Upper lobe of right lung (tissue), 1 donor: ENCODE measurements around the gene WIPF1. TPM values are rescaled to one million over a fixed set of nuclear protein-coding genes. Genes with fewer than 3 reads are reported as not detected.

ENCODE experiments used
- ATAC-seq: fragments of 200-7000 bp; cut with Tn5 transposase; one replicate; pipeline ENCODE4 v1.9.1; 2020; ENCODE audit warnings: mild to moderate bottlenecking, moderate library complexity
- DNase-seq: peaks from one replicate; pipeline ENCODE4 v3.0.0-alpha.2; 2020
- H3K27ac ChIP-seq: fragments of 200-600 bp; one replicate; pipeline ENCODE4 v1.8.0; 2022
- H3K27me3 ChIP-seq: fragments of 200-600 bp; one replicate; pipeline ENCODE4 v1.8.0; 2022; ENCODE audit warnings: mild to moderate bottlenecking
- H3K36me3 ChIP-seq: fragments of 200-600 bp; one replicate; pipeline ENCODE4 v1.8.0; 2022
- H3K4me1 ChIP-seq: fragments of 200-600 bp; one replicate; pipeline ENCODE4 v1.8.0; 2022
- H3K4me3 ChIP-seq: fragments of 200-600 bp; one replicate; pipeline ENCODE4 v1.8.0; 2022; ENCODE audit warnings: mild to moderate bottlenecking
- H3K9me3 ChIP-seq: fragments of 200-600 bp; one replicate; pipeline ENCODE4 v1.8.0; 2022
- intact Hi-C: fragments of 100-400 bp; cut with DNase I; formaldehyde crosslinking; loops from one replicate; pipeline ENCODE4 v1.11.0; 2022
- total RNA-seq: library from RNA; stranded (reverse); fragmentation: NEBNext Ultra II Directional; extraction: Animal tissue kit (Norgen Biotek cat#: 25700); gene quantifications from one replicate; pipeline ENCODE4 v1.2.1, GENCODE V29; 2021
- TF ChIP-seq, protein P1 (sequence below): fragments of 200-600 bp; IDR thresholded peaks from one replicate; pipeline ENCODE4 v1.8.0; 2022; ENCODE audit warnings: antibody characterized with exemption
- donor health status: DM: no; HTN: yes; CAD: no; lungs with severe emphysema.

Gene WIPF1
- total RNA-seq, 1 donor from 2014 or later, result 71.5 TPM

DNA sequence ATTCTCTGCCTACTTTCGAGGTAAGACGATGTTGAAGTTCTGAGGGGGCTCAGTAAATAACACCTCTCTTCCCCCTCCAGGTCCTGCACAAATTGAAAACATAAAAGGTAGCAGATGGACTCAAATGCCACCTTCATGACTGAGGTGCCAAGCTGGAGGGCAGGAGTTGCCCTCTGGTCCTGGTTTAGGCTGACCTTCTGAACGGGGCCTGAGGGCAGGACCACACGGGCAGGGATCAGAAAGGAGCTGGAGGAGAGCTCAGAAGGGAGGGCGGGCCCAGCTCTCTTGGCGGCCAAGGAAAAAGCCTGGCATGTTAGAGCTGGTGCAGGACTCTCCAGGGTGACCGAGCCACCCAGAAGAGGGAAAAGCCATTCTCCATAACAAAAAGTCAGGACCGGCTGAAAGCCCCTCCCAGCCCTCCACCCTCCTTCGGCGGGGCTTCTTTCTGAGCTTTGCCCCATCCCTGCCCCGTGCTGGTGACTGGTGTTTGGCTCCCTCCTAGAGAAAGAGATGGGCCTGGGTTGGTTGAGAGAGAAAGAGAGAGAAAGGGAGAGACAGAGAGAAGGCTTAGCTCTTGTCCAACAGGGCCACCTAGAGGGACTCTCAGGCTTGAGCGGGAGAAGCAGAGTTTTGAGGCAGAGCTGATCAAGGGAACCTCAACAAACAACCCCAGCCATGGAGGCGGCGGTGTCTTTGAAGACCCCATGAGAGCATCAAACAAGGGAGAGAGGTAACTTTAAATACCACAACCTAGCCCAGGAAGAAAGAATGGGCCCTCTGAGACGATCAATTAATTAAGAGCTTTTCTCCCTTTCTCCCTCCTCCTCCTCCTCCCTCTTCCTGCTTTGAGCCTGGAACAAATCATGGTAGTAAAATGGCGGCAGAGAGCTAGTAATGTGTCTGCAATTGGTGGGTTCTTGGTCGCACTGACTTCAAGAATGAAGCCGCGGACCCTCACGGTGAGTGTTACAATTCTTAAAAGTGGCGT lies 50.8 kb downstream of the WIPF1 start:
- DNase-seq, result no peak
- intact Hi-C loops, result no loop called here
- H3K4me1 ChIP-seq, result no peaks in the 10 kb centered on the region
- TF ChIP-seq, protein P1, sequence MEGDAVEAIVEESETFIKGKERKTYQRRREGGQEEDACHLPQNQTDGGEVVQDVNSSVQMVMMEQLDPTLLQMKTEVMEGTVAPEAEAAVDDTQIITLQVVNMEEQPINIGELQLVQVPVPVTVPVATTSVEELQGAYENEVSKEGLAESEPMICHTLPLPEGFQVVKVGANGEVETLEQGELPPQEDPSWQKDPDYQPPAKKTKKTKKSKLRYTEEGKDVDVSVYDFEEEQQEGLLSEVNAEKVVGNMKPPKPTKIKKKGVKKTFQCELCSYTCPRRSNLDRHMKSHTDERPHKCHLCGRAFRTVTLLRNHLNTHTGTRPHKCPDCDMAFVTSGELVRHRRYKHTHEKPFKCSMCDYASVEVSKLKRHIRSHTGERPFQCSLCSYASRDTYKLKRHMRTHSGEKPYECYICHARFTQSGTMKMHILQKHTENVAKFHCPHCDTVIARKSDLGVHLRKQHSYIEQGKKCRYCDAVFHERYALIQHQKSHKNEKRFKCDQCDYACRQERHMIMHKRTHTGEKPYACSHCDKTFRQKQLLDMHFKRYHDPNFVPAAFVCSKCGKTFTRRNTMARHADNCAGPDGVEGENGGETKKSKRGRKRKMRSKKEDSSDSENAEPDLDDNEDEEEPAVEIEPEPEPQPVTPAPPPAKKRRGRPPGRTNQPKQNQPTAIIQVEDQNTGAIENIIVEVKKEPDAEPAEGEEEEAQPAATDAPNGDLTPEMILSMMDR, result peak; percentile 10
- no peaks in the 10 kb centered on the region for H3K9me3 ChIP-seq
- H3K27ac ChIP-seq, result no peak overlapping the region
- H3K36me3 ChIP-seq, result no peaks in the 10 kb centered on the region
- no peak overlapping the region for H3K4me3 ChIP-seq
- ATAC-seq, result peak; percentile 71
- H3K27me3 ChIP-seq, result no peaks in the 10 kb centered on the region

DNA sequence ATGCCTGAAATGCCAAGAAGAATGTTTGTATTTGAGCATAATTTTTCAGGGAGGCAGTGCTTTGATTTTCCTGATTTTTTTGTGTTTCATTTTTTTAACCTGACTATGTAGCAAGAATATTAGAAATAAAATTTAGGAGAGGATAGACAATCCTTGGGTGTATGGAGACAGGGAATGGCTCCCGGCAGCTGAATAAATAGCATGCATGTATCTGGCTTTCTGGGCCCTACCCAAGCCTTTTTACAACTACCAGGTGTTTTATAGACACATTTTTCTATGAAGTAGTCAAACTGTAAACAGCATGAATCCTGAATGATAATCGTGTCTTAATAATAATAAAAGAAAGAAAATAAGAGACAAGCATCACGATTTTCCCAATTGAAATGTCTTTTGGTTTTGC lies 52.4 kb downstream of the WIPF1 start:
- no peak overlapping the region for H3K27ac ChIP-seq
- no peaks in the 10 kb centered on the region for H3K36me3 ChIP-seq
- H3K4me3 ChIP-seq, result no peak overlapping the region
- no peaks in the 10 kb centered on the region for H3K9me3 ChIP-seq
- no peak for DNase-seq
- no peak for ATAC-seq
- TF ChIP-seq, protein P1, result no peak
- no peaks in the 10 kb centered on the region for H3K27me3 ChIP-seq
- no peaks in the 10 kb centered on the region for H3K4me1 ChIP-seq
- intact Hi-C loops, result no loop called here

DNA sequence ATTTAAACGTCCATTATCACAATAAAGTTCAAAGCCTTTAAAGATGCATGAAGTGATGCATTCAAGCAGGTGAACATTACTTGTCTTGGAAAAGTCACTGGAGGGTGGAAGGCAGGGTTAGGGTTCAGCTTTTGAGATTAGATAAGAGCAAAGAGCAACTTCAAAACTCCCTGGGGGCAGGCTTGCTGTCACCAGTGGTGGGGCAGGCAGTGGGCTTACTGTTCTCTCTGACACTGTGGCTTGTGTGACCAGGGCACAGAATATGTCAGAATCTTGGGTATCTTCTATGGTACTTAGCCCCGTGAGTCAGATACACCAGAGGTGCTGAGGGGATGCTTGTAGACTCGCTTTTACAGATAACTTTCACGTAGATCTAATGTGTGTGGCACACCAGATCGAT lies 52.8 kb downstream of the WIPF1 start:
- Histone ChIP-seq H3K27ac (no peak overlapping the region), H3K9me3 (no peaks in the 10 kb centered on the region), H3K36me3 (no peaks in the 10 kb centered on the region), H3K4me1 (no peaks in the 10 kb centered on the region), H3K4me3 (no peak overlapping the region), H3K27me3 (no peaks in the 10 kb centered on the region)
- ATAC-seq, result no peak
- intact Hi-C loops, result no loop called here
- no peak for DNase-seq
- TF ChIP-seq, protein P1, result no peak

DNA sequence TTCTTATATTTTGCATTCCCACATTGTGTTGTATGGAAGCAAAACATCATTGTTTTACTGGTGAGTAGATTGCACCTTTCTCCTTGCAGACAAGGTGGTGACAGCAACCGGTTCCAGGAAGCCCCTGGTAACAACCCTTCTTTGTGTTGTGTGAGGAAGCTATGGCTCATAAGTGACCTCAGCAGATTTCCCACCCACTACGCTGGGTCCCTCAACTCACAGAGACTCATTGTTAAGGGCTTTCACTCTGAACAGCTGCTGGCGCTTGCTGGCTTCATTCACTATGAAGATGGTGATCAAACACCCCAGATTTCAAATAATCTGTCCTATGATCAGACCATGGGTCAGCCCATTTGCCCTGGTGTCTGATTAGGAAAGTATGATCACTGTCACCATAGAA lies 53.4 kb downstream of the WIPF1 start:
- Histone ChIP-seq H3K27ac (no peak overlapping the region), H3K4me3 (no peak overlapping the region), H3K4me1 (no peaks in the 10 kb centered on the region), H3K27me3 (no peaks in the 10 kb centered on the region), H3K36me3 (no peaks in the 10 kb centered on the region), H3K9me3 (no peaks in the 10 kb centered on the region)
- intact Hi-C loops, result no loop called here
- TF ChIP-seq, protein P1, result no peak
- DNase-seq, result no peak
- no peak for ATAC-seq

DNA sequence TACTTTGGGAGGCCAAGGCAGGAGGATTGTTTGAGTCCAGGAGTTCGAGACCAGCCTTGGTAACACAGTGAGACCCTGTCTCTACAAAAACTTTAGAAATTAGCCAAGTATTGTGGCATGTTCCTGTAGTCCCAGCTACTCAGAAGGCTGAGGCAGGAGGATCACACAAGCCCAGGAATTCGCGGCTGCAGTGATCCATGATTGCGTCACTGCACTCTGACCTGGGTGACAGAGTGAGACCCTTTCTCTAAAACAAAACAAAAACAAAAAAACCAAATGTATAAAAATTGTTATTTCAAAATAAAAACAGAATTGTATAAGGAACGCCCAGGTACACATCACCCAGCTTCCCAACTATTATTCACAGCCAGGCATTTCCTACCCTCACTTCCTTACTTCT lies 56.7 kb downstream of the WIPF1 start:
- Histone ChIP-seq H3K4me3 (no peak overlapping the region), H3K4me1 (no peaks in the 10 kb centered on the region), H3K9me3 (no peaks in the 10 kb centered on the region), H3K36me3 (no peaks in the 10 kb centered on the region), H3K27me3 (peaks cover 4% of the 10 kb centered on the region), H3K27ac (no peak overlapping the region)
- intact Hi-C loops, result no loop called here
- ATAC-seq (no peak), DNase-seq (no peak)
- TF ChIP-seq, protein P1, result no peak
